Esophagus muscularis mucosa (tissue), 4 donors: Measurements from ENCODE around the gene LDB3. TPM values are rescaled to one million over a fixed set of nuclear protein-coding genes. Genes with fewer than 3 reads are reported as not detected.

ENCODE experiments used
- DNase-seq: peaks from one replicate; pipeline ENCODE4 v3.0.0-alpha.2; 2017; ENCODE audit errors: extremely low spot score
- H3K27ac ChIP-seq, 4 donors: fragments of 200-600 bp; sonication (generic); replicated peaks in 1 of 4; 1 replicate in 3 of 4; 2 replicates in 1 of 4; pipeline ENCODE4 v1.5.1; 2016 to 2019; ENCODE audit warnings: mild to moderate bottlenecking in 1 of 4
- H3K27me3 ChIP-seq, 4 donors: fragments of 200-600 bp; sonication (generic); one replicate each; pipeline versions ENCODE4 v1.5.1 to v1.6.0; 2016 to 2019
- H3K36me3 ChIP-seq, 4 donors: fragments of 200-600 bp; sonication (generic); one replicate each; pipeline ENCODE4 v1.5.1; 2016 to 2019
- H3K4me1 ChIP-seq, 4 donors: fragments of 200-600 bp; sonication (generic); one replicate each; pipeline ENCODE4 v1.5.1; 2016 to 2019
- H3K4me3 ChIP-seq, 4 donors: fragments of 200-600 bp; sonication (generic); 1 replicate in 2 of 4; 2 replicates in 2 of 4; pipeline ENCODE4 v1.5.1; 2016 to 2019; ENCODE audit warnings: mild to moderate bottlenecking in 4 of 4, moderate library complexity in 1 of 4
- H3K9me3 ChIP-seq, 4 donors: fragments of 200-600 bp; sonication (generic); 1 replicate in 3 of 4; 2 replicates in 1 of 4; pipeline ENCODE4 v1.5.1; 2016 to 2019
- EP300 ChIP-seq: sonication (generic); formaldehyde crosslinking; IDR thresholded peaks from one replicate; pipeline ENCODE4 v1.6.1; 2017; ENCODE audit warnings: antibody characterized with exemption
- POLR2A ChIP-seq: fragments of 450-650 bp; IDR thresholded peaks from one replicate; pipeline ENCODE4 v1.6.1; 2017; ENCODE audit warnings: antibody characterized with exemption, moderate library complexity, mild to moderate bottlenecking, low read depth
- POLR2AphosphoS5 ChIP-seq, 2 donors: sonication (generic); formaldehyde crosslinking; IDR thresholded peaks; one replicate each; pipeline ENCODE4 v1.6.1; 2017; ENCODE audit warnings: antibody characterized with exemption in 2 of 2
- WGBS: methylation state at CpG from one replicate; pipeline ENCODE4 v1.1.5; 2018; 5-methylcytosine and 5-hydroxymethylcytosine counted together
- intact Hi-C: fragments of 100-400 bp; cut with DNase I; formaldehyde crosslinking; loops from one replicate; pipeline ENCODE4 v1.15.1; 2023
- total RNA-seq, 4 donors: library from RNA; depleted of rRNA; stranded (reverse); fragments of >200 nt; gene quantifications; one replicate each; pipeline versions ENCODE4 v1.1.0 to v1.2.1, GENCODE V29; 2016
- TF ChIP-seq, protein P1 (sequence below), 3 experiments: fragments of 200-600 bp in 2 of 3; fragments of 450-650 bp in 1 of 3; sonication (generic) in 2 of 3; IDR thresholded peaks; one replicate each; pipeline ENCODE4 v1.5.1; 2017 to 2019; ENCODE audit warnings: antibody characterized with exemption in 3 of 3, mild to moderate bottlenecking in 2 of 3, moderate library complexity in 1 of 3

LDB3 gene
- total RNA-seq, 4 donors from 2014 or later, result 12.6 to 42.3 (median 21.6) TPM

DNA sequence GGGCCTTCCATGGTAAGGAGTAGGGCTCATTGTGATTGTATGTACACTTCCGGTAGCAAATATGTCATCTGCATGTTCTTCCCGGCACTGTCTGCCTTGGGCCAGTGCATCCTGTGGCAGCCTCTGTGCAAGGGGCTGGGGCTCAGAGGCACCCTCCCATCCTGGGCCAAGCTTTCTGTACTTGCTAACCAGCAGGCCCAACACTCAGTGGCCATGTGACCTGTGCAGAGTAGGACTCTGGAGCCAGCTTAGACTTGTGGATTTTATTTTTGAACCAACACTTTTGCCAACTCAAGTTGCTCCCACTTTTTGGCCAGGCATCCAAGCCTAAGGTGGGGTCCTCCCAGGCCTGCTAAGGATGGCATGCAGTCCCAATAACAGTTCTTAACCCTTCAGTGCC lies 25.0 kb downstream of the LDB3 start:
- intact Hi-C loops, result loop anchor here (5.0 kb wide), 1 partner anchor 209 kb away; no protein-coding TSS in a partner anchor
- Histone ChIP-seq H3K9me3 (no peaks in the 10 kb centered on the region), H3K36me3 (peaks cover 0 to 38% (median 34%) of the 10 kb centered on the region in 4 donors), H3K27ac (peak overlapping the region; percentile 32 to 51 (median 44)), H3K27me3 (no peaks in the 10 kb centered on the region), H3K4me1 (peaks cover 35 to 60% (median 58%) of the 10 kb centered on the region in 4 donors), H3K4me3 (no peak overlapping the region)
- DNase-seq, result no peak
- WGBS, result 83% methylated on average over 1 of the region's 2 CpGs
- TF ChIP-seq EP300, result no peak
- TF ChIP-seq, protein P1, sequence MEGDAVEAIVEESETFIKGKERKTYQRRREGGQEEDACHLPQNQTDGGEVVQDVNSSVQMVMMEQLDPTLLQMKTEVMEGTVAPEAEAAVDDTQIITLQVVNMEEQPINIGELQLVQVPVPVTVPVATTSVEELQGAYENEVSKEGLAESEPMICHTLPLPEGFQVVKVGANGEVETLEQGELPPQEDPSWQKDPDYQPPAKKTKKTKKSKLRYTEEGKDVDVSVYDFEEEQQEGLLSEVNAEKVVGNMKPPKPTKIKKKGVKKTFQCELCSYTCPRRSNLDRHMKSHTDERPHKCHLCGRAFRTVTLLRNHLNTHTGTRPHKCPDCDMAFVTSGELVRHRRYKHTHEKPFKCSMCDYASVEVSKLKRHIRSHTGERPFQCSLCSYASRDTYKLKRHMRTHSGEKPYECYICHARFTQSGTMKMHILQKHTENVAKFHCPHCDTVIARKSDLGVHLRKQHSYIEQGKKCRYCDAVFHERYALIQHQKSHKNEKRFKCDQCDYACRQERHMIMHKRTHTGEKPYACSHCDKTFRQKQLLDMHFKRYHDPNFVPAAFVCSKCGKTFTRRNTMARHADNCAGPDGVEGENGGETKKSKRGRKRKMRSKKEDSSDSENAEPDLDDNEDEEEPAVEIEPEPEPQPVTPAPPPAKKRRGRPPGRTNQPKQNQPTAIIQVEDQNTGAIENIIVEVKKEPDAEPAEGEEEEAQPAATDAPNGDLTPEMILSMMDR (IDR thresholded peaks at IDR 0.05), result no peak
- no peak for TF ChIP-seq POLR2AphosphoS5 (IDR thresholded peaks at IDR 0.05)
- TF ChIP-seq POLR2A, result no peak

DNA sequence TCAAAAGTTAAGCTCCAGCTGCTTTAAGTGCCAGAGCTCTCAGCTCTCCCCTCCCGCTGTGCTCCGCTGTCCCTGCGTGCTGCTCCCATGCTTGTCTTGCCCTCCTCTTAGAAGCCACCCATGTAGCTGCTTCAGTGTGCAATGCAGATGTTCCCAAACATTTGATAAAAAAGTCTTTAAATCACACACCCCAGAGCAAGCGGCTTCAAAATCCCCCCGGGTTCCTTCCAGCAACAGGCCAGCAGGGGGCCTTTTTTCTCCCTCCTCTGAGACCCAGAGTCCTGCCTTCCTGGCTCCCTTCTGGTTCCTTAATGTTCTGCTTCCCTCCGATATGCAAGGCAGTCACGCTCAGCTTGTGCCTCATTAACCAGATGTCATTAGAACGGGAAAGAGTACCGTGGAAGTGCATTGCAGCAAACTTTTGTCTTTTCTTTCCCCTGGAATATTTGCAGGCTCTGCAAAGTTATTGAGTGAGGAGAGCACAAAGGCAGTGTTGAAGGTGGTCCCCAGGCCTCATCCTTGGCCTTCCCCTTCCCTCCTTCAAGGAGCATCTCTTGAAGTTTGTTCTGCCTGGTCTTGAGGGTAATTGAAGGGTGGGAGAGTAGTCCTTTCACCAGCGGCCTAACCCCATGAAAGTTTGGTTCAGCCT lies 25.5 kb downstream of the LDB3 start:
- peak overlapping the region; percentile 31 to 51 (median 44) for H3K27ac ChIP-seq
- H3K4me1 ChIP-seq, result peaks cover 34 to 54% (median 52%) of the 10 kb centered on the region in 4 donors
- H3K27me3 ChIP-seq, result no peaks in the 10 kb centered on the region
- TF ChIP-seq POLR2AphosphoS5 (IDR thresholded peaks at IDR 0.05), result no peak
- TF ChIP-seq, protein P1 (IDR thresholded peaks at IDR 0.05), result peak; percentile 48 to 75 (median 56)
- no peak for DNase-seq
- intact Hi-C loops, result loop anchor here (5.0 kb wide), 1 partner anchor 208 kb away; no protein-coding TSS in a partner anchor
- no peaks in the 10 kb centered on the region for H3K9me3 ChIP-seq
- H3K36me3 ChIP-seq, result peaks cover 0 to 44% (median 39%) of the 10 kb centered on the region in 4 donors
- H3K4me3 ChIP-seq, result no peak overlapping the region
- WGBS, result 15% methylated on average over 9 of the region's 10 CpGs

DNA sequence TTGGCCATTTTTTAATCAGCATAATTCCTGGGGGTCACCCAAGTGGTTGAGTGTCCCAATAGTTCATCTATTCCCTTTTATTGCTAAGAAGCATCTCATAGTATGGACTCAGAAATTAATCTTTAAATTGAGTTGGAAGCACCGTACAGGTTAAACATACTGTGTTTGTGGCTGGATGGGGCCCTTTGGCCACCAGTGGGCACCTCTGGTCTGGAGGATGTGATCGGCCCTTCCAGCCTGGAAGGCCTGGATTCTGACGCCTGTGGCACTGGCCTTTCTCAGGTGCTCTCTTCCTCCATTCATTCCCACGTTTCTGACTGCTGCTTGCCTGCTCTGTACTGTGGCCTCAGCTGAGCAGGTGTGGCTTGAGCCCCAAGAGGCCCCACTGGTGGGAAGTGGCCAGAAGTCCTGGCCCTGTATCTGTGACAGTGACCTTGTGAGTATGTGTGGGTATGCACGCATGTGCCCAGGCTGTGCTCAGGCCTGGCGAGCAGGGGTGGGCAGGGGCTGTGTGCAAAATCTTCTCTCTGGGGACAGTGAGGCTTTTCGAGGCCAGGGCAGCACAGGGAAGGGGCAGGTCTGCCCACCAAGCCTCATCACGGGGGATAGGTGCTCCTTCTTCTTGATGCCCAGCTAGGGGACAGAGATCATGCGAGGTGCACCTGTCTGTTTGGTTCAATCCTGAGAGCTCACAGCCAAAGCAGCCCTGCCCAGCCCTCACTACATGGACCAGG lies 30.1 kb downstream of the LDB3 start:
- no peaks in the 10 kb centered on the region for H3K27me3 ChIP-seq
- WGBS, result 84% methylated on average over 7 of the region's 9 CpGs
- H3K4me3 ChIP-seq, result no peak overlapping the region
- no peak for DNase-seq
- H3K36me3 ChIP-seq, result peaks cover 0 to 83% (median 80%) of the 10 kb centered on the region in 4 donors
- no peaks in the 10 kb centered on the region for H3K9me3 ChIP-seq
- H3K4me1 ChIP-seq, result peaks cover 7 to 19% (median 10%) of the 10 kb centered on the region in 4 donors
- intact Hi-C loops, result no loop called here
- TF ChIP-seq POLR2A (no peak), POLR2AphosphoS5 (IDR thresholded peaks at IDR 0.05) (no peak), EP300 (no peak)
- TF ChIP-seq, protein P1 (IDR thresholded peaks at IDR 0.05), result no peak
- peak overlapping the region in 3 of 4 donors; percentile 32 to 56 (median 35) for H3K27ac ChIP-seq

DNA sequence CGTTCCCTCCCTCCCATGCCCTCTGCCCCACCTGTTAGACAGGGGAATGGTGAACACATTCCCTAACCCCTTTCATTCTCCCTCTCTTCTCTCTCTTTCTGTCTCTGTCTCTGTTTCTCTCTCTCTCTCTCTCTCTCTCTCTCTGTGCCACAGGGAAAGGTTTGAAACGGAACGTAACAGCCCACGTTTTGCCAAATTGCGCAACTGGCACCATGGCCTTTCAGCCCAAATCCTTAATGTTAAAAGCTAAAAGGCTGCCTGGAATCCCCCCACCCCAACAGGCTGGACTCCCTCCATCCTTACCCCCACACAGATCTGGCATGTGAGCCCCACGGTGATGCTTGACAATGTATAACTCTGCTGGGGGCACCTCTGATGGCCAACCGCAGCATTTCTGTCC lies 30.8 kb downstream of the LDB3 start:
- H3K27ac ChIP-seq, result peak overlapping the region; percentile 32 to 56 (median 38)
- no peak overlapping the region for H3K4me3 ChIP-seq
- 90% methylated on average over 5 of the region's 7 CpGs for WGBS
- no peak for TF ChIP-seq EP300
- no peak for TF ChIP-seq POLR2AphosphoS5 (IDR thresholded peaks at IDR 0.05)
- TF ChIP-seq POLR2A, result no peak
- H3K27me3 ChIP-seq, result no peaks in the 10 kb centered on the region
- no peaks in the 10 kb centered on the region for H3K9me3 ChIP-seq
- intact Hi-C loops, result no loop called here
- peaks cover 0 to 82% (median 79%) of the 10 kb centered on the region in 4 donors for H3K36me3 ChIP-seq
- DNase-seq, result no peak
- peaks cover 0 to 11% (median 3%) of the 10 kb centered on the region in 4 donors for H3K4me1 ChIP-seq

DNA sequence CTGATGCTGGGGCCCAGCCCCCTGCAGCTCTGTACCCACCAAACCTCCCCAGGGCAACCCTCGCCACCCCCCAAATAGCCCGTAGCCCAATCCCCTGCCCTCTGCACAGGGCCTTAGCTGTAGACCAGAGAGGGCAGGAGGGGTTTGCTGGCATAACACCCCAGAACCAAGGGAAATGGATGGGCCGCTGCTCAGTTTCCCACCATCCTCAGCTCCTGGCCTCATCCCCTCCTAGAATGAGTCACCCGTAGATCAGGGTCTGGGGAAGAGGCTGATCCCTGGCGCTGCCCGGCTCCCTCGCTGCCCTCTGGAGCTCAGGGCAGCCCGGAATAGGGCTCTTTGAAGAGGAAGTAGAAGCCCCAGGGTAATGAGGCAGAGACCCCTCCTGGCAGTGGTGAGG lies 31.2 kb downstream of the LDB3 start:
- no peaks in the 10 kb centered on the region for H3K27me3 ChIP-seq
- H3K27ac ChIP-seq, result peak overlapping the region; percentile 32 to 56 (median 38)
- 75% methylated on average over 6 of the region's 8 CpGs for WGBS
- H3K9me3 ChIP-seq, result no peaks in the 10 kb centered on the region
- no peak for TF ChIP-seq EP300
- TF ChIP-seq POLR2A, result no peak
- TF ChIP-seq, protein P1 (IDR thresholded peaks at IDR 0.05), result no peak
- no peak for TF ChIP-seq POLR2AphosphoS5 (IDR thresholded peaks at IDR 0.05)
- intact Hi-C loops, result no loop called here
- no peak overlapping the region for H3K4me3 ChIP-seq
- H3K4me1 ChIP-seq, result peaks cover 0 to 9% (median under 1%) of the 10 kb centered on the region in 4 donors
- no peak for DNase-seq
- H3K36me3 ChIP-seq, result peaks cover 0 to 78% (median 75%) of the 10 kb centered on the region in 4 donors
